Stimulated activated CD8-positive, alpha-beta memory T cell treated with anti-CD3 and anti-CD28 coated beads, Interleukin-7, amount 100 ng/mL, for 24 hours (primary cell): ENCODE measurements around the gene PACSIN2.
A peak's percentile ranks its signal among the peaks of the same experiment; 100 is the strongest.
"Not testable (repeated sequence)": the region's sequence is repeated elsewhere in the genome, so short reads cannot be mapped to it uniquely, and the experiment has no call there.

Experiments used
- DNase-seq: peaks from one replicate; pipeline ENCODE4 v3.0.0-alpha.2; 2020; ENCODE audit warnings: low read depth

PACSIN2 gene

GRCh38 chr22:42945736-42946135 is 69.2 kb downstream of the PACSIN2 start:
- no peak for DNase-seq

- DNase-seq = no peak
These were observed 69.9 kb downstream of the PACSIN2 start for GRCh38 chr22:42945027-42945426.

- no peak for DNase-seq
These were observed 70.5 kb downstream of the PACSIN2 start for GRCh38 chr22:42944409-42944808.

DNA sequence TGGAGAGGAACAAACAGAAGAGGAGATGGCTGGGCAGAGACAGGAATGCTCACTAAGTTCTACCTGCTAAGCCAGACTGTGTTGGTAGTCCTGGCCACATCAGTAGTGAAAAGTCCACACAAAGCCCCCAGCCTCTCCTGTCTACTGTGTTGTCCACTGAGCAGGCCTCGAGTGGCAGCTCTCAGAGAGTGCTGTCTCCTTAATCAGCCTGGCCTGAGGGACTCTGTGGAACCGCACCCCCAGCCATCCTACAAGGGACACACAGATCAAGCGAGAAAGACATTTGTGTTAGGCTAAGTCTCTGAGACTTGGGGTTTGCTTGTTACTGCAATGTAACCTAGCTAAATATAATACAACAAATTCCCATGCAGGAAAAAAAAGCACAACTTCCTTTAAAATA is 71.0 kb downstream of the PACSIN2 start:
- DNase-seq = no peak

DNA sequence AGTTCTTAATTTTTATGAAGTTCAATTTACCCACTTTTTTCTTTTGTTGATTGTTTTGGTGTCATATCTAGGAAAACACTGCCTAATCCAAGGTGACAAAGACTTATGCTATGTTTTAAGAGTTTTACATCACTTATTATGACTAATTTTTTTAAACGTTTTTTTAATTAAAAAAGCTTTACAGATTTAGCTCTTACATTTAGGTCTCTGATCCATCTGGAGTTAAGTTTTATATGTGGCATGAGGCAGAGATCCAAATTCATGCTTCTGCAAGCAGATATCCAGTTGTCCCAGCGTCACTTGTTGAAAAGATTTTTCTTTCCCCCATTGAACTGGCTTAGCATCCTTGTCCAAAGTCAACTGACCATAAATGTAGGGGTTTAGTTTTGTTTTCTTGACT is 72.6 kb downstream of the PACSIN2 start:
- DNase-seq = no peak

- no peak for DNase-seq
These were observed 74.9 kb downstream of the PACSIN2 start for GRCh38 chr22:42939941-42940653.

DNA sequence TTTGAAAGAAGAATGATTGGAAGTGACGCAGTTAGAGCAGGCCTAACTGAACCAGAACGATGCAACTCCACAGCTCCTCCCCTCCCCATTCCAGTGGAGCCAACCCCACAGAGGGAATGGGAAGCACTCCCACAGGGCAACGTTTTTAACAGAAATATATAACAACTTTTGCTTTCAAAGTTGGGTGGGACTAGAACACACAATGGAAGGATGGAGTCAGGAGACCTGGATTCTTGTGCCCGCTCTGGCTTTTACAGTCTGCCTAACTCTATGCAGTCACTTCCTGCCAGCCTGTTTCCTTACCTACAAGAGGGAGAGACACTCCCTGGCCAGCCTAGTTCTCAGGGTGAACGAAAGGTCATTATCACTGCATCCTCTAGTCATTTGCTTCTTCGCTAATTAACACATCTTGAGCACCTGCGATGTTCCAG is 75.5 kb downstream of the PACSIN2 start:
- DNase-seq = no peak

GRCh38 chr22:42938976-42939375 is 76.0 kb downstream of the PACSIN2 start:
- DNase-seq = no peak

DNA sequence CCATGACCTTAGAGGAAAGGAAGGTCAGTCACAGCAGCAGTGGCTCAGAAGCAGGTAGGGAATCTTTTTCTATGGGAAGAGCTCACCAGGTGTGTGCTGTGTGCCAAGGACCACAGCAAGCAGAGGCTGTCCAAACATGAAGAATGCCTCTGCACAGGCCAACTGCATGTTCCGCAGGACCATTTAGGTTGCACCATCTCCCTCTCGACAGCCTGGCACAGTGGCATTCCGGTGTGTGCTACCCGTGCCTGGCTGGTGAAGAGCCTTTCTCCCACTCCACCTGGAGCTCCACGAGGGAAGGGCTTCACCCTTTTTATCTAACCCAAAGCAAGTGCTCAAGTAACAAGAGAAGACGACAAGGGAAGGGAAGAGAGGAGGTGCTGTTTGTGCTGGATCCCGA is 76.5 kb downstream of the PACSIN2 start:
- no peak for DNase-seq

DNA sequence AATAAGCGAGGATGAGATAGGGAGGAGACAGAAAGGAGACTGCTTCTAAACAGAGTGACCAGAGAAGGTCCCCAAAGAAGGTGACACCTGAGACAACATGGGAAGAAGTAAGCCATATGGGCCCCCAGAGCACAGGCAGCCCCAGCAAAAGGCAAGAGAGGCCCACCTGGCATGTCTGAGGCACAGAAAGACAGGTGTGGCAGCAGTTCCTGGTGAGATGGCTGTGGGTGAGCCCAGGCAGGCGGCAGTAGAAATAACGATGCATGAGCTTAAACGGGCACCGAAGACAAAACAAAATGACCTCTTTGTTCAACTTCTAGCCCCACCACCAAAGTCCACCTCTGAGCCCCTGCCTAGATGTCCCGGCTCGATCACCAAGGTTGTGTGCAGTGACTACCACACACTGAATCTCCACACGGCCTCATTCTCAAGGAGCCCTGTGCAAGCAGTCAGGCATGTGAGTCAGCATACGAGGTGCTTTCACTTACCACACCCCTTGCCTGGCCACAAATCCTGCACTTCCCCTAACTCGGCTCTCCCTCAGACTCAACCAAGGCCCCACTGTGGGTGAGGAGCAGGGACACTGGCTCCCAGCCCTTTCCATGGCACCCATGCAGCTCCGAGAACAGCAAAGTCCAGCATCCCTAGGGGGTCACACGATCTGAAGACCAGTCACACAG is 77.6 kb downstream of the PACSIN2 start:
- DNase-seq = peak; percentile 8

DNA sequence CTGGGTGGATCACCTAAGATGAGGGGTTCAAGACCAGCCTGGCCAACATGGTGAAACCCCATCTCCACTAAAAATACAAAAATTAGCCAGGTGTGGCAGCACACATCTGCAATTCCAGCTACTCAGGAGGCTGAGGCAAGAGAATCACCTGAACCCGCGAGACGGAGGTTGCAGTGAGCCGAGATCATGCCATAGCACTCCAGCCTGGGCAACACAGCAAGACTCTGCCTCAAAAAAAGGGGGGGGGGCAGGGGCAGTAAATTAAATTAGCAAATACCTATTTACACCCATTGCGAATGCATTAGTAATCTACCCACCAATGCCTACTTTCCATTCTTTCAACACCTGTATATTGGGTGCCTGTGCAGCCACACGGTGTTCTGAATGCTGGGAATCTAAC is 78.3 kb downstream of the PACSIN2 start:
- DNase-seq = not testable (repeated sequence)

DNA sequence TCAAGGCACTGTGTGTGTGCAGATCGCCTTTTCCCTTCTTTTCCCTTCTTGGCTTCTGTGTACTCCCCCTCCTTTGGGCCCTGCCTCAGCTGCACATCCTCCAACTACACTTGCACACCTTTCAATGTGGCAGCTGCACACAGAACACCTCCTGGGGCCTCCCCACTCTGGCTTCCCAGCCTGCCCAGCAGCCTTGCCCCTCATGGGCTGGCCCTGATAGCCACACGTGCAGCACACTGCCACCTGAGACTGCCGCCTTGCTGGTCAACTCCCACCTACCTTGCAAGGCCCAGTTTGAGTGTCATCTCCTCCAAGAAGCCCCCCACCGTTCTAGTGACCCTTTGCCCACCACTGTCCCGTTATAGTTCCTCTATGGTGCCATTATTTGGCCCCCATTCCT is 80.6 kb downstream of the PACSIN2 start:
- DNase-seq = no peak

DNA sequence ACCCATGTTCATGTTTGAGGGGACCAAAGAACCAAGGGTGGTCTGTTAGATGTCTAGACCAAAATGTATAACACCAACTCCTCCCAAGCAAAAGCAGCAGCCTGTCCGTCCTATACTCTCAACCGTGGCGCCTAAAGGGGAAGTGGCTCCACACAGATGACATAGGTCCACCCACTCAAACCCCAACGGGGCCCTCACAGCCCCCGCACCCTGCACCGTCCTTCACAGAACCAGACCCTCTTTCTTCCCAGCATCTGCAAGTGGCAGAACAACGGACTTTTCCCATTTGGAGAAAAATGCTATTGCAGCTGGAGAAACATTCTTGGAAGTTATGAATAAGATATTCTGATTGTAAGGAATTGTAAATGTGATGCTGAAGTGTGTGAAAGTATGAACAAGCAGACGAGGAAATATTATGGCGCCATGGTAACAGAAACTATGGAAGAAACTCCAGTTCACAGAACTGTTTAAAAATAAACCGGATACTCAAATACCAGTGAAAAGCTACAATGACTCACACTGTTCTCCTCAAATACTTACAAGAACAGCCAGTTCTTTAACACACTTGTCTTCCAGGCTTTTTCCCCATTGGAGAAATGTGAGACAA is 81.4 kb downstream of the PACSIN2 start:
- DNase-seq = no peak

GRCh38 chr22:42932857-42933484 is 82.0 kb downstream of the PACSIN2 start:
- DNase-seq = no peak

GRCh38 chr22:42932197-42932519 is 82.8 kb downstream of the PACSIN2 start:
- DNase-seq = no peak

DNA sequence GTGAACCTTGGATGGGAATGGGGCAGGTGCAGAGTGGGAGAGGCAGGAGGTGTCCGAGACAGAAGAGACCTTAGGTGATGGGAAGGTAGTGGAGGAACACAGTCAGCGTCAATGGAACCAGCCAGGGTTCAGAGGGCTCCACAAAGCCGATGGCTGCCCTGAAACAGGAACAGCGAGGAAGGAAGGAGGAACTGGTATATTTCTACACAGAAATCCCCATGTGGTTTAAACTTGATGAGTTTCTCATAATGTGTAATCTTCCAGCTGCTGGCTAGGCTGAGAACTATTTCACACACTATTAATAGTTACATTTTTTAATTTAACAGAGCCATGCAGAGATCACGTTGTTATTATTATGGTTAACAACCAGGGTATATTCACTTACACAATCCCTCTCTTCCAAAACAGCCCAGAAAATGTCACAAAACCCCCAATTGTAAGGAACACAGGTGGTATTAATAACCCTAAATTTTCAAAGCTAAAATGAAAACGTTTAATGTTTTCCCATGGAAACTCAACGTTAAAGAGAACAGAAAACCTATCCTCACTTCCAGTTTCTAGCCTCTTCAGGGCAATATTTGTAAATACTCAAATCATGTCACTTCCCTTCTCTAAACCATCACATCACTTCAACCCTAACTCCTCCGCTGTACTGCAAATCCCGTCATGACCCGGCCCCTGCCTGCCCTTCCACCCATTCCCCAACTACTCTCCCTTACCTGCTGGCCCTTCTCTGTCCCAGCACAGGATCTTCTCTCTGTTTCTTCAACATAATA is 83.3 kb downstream of the PACSIN2 start:
- no peak for DNase-seq

GRCh38 chr22:42930810-42931420 is 84.0 kb downstream of the PACSIN2 start:
- no peak for DNase-seq

DNA sequence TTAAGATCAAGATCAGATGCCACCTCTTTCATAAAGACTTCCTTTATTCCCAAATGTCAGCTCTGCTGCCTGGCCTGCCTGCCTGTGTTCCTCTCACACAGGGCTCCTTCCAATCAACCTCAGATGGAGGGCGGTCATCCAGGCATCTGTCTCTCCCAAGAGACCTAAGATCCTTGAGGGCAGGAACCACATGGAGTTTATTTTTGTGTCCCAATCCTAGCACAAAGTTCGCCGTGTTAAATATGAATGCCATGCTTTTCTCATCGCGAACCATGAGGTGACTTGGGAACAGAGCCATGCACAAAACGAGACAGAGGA is 85.2 kb downstream of the PACSIN2 start:
- DNase-seq = no peak

GRCh38 chr22:42928969-42929837 is 85.7 kb downstream of the PACSIN2 start:
- no peak for DNase-seq

DNA sequence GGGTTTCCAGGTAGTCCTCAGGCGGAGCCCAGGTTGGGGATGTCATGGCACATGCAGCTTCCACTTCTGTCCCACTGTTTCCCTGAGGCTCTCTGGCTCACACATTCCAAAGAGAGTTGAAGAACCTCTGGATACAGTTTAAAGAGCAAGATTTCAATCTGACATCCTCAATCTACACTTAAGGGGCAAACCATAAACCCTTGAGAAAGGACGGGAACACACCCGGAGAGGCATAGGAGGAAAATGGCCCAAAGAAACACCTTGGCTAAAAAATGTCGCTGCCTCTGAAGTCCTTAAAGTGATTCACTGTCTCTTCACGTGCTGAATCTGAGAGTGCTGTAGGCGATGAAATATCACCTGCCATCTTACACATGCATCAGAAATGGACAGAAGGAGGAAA is 87.0 kb downstream of the PACSIN2 start:
- no peak for DNase-seq

DNA sequence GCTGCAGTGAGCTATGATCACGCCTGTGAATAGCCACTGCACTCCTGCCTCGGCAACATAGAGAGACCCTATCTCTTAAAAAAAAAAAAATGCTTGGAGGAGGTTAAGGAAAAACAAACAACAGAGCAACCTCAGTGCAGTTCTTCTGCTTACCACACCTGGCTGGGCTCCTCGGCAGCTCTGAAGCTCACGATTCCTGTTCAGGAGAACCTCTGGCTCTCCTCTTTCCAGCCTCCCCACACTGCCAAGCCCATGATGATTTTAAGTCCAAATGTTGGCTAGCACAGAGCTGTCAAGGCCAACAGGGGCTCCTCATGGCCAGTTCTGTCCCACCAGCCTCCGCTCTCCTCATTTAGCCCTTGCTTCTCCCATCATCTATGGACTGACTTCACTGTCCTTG is 88.2 kb downstream of the PACSIN2 start:
- no peak for DNase-seq
